Omental fat pad (tissue), 4 donors: ENCODE results near the gene ZBTB48. TPM values are rescaled to one million over a fixed set of nuclear protein-coding genes. Genes with fewer than 3 reads are reported as not detected.

Experiments used
- ATAC-seq: fragments of 150-250 bp; one replicate; pipeline ENCODE4 v1.9.1; 2016; ENCODE audit warnings: mild to moderate bottlenecking, moderate library complexity; ENCODE audit not compliant: low FRiP score
- DNase-seq: peaks from one replicate; pipeline ENCODE4 v3.0.0-alpha.2; 2019; ENCODE audit warnings: low spot score
- total RNA-seq, 4 donors: library from RNA; depleted of rRNA; stranded (reverse); fragments of >200 nt; gene quantifications; one replicate each; pipeline ENCODE4 v1.1.0, GENCODE V29; 2016
- TF ChIP-seq, protein P1 (sequence below), 3 donors: fragments of 450-650 bp; IDR thresholded peaks; one replicate each; pipeline ENCODE4 v1.5.1; 2016 to 2017; ENCODE audit warnings: antibody characterized with exemption in 3 of 3, mild to moderate bottlenecking in 3 of 3, moderate library complexity in 2 of 3

The ZBTB48 gene
- total RNA-seq, 4 donors from 2014 or later, result 9.9 to 19.2 (median 13.4) TPM

DNA sequence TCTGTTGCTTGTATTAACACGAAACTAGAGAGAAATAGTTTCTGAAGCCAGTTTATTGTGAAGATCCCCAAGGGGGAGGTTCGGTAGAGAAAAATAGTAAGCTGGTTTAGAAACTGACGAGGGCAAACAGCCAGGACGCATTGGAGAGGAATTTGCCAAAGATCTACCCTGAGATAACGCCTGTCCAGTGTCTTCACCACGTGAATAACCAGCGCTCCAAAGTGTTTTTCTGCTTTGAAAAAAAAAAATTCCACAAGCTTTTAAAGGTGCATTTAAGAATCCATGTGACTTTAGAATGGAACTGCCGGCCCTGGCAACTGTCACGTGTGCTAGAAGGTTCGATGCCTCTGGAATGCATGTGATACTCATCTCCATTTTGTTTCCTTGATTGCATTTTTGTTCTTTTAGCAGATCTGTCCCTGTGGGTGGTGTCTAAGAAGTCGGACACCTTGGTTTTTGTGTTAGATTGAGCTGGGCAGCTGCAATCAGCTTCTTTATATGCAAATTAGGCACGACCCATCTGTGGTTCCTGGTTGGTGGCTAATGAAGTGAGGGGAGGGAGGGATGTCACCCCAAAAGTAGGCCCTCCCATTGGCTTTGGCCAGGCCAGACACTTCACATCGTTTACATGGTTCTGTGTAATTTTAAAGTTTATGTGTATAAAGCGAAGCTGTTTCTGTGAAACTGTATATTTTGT lies 43.6 kb downstream of the ZBTB48 start:
- no peak for ATAC-seq
- TF ChIP-seq, protein P1, sequence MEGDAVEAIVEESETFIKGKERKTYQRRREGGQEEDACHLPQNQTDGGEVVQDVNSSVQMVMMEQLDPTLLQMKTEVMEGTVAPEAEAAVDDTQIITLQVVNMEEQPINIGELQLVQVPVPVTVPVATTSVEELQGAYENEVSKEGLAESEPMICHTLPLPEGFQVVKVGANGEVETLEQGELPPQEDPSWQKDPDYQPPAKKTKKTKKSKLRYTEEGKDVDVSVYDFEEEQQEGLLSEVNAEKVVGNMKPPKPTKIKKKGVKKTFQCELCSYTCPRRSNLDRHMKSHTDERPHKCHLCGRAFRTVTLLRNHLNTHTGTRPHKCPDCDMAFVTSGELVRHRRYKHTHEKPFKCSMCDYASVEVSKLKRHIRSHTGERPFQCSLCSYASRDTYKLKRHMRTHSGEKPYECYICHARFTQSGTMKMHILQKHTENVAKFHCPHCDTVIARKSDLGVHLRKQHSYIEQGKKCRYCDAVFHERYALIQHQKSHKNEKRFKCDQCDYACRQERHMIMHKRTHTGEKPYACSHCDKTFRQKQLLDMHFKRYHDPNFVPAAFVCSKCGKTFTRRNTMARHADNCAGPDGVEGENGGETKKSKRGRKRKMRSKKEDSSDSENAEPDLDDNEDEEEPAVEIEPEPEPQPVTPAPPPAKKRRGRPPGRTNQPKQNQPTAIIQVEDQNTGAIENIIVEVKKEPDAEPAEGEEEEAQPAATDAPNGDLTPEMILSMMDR (IDR thresholded peaks at IDR 0.05), result no peak
- DNase-seq, result no peak

DNA sequence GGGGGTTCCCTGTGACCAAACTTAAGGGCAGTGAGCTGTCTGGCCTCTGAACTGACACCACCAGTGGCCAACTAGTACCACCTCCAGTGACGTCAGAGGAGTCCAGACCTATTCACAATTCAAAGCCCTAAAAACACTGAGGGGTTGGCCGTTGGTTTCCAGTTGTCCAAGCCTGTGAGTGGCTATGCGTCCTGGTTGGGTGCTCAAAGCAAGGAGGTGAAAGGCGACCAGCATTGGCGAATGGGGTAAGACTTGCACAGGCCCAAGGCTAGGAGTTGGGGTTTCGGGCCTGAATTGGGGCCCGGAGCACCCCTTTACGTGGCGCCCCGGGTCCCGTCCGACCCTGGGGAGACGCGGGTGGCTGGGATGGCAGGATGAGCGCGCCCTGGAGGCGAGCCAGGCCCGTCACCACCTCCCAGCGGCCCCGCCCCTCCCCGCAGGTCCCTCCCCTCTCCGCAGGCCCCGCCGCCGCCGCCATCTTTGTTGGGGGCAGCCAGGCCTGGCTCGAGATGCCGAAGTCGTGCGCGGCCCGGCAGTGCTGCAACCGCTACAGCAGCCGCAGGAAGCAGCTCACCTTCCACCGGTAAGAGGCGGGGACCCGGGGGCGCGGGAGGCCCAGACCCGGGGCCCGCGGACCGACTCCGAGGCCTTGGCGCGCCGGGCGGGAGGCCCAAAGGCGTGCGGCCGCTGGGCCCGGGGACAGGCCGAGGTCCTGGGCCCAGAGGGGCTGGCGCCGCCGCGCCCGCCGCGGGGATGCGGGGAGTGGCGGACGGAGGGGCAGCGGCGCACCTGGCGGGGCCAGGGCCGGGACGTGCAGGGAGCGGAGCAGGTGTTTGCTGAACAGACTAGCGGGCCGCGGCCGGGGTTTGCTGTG lies 45.2 kb downstream of the ZBTB48 start, which contains the start of gene THAP3:
Gene THAP3 (plus strand): TSS at position 159 of the 874 bp plus-strand sequence. CDS start 351 bp downstream, at position 510.
- peak; percentile 65 for DNase-seq
- ATAC-seq, result peak; percentile 92
- TF ChIP-seq, protein P1 (IDR thresholded peaks at IDR 0.05), result no peak

DNA sequence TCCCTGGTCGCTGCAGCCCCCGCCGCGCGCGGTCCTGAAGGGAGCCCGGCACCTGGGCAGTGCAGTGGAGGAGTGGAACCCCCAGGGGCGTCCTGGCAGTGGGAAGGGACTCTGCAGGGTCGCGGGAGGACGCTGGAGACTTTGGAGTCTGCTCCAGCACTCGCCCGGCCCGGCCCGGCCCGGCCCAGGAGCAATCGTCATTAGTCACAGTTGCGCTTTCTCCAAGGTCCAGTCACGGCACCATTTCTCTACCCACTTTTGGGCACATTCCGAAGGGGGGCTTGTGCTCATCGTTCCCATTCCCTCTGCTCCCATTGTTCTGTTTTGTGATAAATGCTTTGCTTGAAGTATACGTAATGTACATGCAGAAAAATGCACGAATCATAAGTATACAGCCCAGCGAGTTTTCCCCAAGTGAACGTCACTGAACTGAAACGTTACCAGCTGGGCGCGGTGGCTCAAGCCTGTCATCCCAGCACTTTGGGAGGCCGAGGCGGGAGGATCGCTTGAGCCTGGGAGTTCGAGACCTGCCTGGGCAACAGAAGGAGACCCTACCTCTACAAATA lies 45.9 kb downstream of the ZBTB48 start:
- DNase-seq (no peak), ATAC-seq (peak; percentile 36)
- TF ChIP-seq, protein P1 (IDR thresholded peaks at IDR 0.05), result no peak

DNA sequence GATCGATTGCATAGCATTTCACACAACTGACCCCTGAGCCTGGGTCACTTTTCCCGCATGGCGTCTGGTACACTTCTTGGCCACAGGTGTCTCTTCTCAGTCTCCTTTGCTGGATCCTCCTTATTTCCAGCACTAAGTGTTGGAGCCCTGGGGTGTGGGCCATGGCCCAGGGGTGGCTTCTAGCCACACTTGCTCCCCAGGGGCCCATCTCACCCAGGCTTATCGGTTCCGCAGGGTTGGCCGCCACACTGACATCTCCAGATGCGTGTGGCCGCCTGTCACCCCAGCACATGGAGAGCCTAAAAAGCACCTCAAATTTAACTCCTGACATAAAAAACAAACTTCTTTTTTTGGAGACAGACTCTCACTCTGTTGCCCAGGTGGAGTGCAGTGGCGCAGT lies 47.2 kb downstream of the ZBTB48 start:
- ATAC-seq (no peak), DNase-seq (no peak)
- TF ChIP-seq, protein P1 (IDR thresholded peaks at IDR 0.05), result no peak

DNA sequence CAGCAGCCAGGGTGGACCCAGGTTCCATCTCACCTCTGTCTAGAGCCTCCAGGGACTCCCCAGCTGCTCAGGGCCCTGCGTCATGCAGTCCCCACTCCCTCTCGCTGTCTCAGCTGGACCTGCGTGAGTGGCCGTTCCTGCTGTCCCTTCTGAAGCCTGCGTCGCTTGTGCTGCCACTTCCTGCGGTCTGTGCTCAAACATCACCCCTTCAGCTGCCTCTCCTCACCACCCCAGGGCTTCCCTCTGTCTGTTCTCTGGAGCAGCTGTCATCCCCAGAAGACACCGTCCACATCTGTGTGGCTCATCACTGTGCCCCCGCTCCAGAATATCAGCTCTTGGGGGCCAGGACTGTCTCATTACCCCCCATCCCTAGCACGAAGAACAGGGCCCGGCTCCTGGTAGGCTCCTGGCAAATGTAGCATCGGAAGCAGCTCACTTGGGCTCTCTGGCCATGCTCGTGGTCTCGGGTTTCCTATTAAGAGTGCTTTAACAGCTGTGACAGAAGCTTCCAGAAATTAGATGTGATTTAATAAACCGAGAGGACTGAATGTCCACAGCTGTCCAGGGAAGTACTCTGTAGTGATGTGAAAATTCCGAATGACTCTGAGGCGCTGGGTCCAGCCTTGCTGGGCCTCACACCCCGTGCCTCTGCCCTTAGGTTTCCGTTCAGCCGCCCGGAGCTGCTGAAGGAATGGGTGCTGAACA lies 48.2 kb downstream of the ZBTB48 start:
- ATAC-seq, result no peak
- DNase-seq, result no peak
- TF ChIP-seq, protein P1 (IDR thresholded peaks at IDR 0.05), result no peak

DNA sequence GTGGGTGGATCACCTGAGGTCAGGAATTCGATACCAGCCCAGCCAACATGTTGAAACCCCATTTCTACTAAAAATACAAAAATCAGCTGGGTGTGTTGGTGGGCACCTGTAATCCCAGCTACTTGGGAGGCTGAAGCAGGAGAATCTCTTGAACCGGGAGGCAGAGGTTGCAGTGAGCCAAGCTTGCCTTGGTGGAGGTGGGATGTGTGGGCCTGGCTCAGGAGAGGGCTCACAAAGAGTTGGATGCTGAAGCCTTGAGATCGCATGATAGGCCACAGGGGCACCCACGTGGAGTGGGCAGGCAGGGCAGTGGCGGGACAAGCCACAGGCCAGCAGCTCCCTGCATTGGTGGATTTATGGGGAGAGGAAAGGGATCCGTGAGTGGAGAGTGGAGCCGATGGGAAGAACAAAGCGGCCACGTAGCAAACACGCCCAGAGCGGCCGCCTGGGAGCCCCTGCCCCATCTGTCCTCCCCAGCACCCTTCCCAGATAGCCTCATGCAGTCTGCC lies 49.2 kb downstream of the ZBTB48 start:
- DNase-seq, result no peak
- TF ChIP-seq, protein P1 (IDR thresholded peaks at IDR 0.05), result no peak
- ATAC-seq, result no peak
